Neural progenitor cell (in vitro differentiated cells): ENCODE data around the gene UHRF1. TPM values are rescaled to one million over a fixed set of nuclear protein-coding genes. Genes with fewer than 3 reads are reported as not detected.

Experiments
- DNase-seq: peaks from one replicate; pipeline ENCODE4 v3.0.0-alpha.2; 2016; ENCODE audit warnings: low spot score
- H2AFZ ChIP-seq: fragments of 200-600 bp; sonication (generic); replicated peaks from 2 replicates; pipeline ENCODE4 v1.6.1; 2016; ENCODE audit warnings: antibody characterized with exemption
- H3F3A ChIP-seq: fragments of 200-600 bp; sonication (generic); 2 replicates; pipeline ENCODE4 v1.6.1; 2016; ENCODE audit warnings: antibody characterized with exemption, low read depth
- H3K27ac ChIP-seq: fragments of 200-600 bp; sonication (generic); 2 replicates; pipeline ENCODE4 v1.5.1; 2016; ENCODE audit warnings: mild to moderate bottlenecking
- H3K27me3 ChIP-seq: fragments of 200-600 bp; sonication (generic); 2 replicates; pipeline ENCODE4 v1.6.1; 2016; ENCODE audit warnings: mild to moderate bottlenecking, moderate library complexity
- H3K36me3 ChIP-seq: fragments of 200-600 bp; sonication (generic); 2 replicates; pipeline ENCODE4 v1.5.1; 2016
- H3K4me1 ChIP-seq: fragments of 200-600 bp; sonication (generic); 2 replicates; pipeline ENCODE4 v1.6.1; 2016; ENCODE audit warnings: mixed run types
- H3K4me2 ChIP-seq: fragments of 200-600 bp; sonication (generic); 2 replicates; pipeline ENCODE4 v1.6.1; 2016
- H3K4me3 ChIP-seq: fragments of 200-600 bp; sonication (generic); 2 replicates; pipeline ENCODE4 v1.5.1; 2016
- H3K79me2 ChIP-seq: fragments of 200-600 bp; sonication (generic); 2 replicates; pipeline ENCODE4 v1.6.1; 2016; ENCODE audit warnings: low read depth
- H3K9ac ChIP-seq: fragments of 200-600 bp; sonication (generic); 2 replicates; pipeline ENCODE4 v1.6.1; 2016
- H3K9me3 ChIP-seq: fragments of 200-600 bp; sonication (generic); 2 replicates; pipeline ENCODE4 v1.5.1; 2016; ENCODE audit warnings: low read depth
- H4K20me1 ChIP-seq: fragments of 200-600 bp; sonication (generic); 2 replicates; pipeline ENCODE4 v1.6.1; 2016; ENCODE audit warnings: low read depth
- H3K27ac Mint-ChIP-seq: 3 replicates; pipeline ENCODE4 v1.8.0; 2021; ENCODE audit warnings: mixed read lengths
- H3K27me3 Mint-ChIP-seq: 2 replicates; pipeline ENCODE4 v1.8.0; 2022; ENCODE audit warnings: low read depth, mild to moderate bottlenecking, inconsistent platforms, moderate library complexity, mixed read lengths; ENCODE audit not compliant: insufficient read depth
- H3K36me3 Mint-ChIP-seq: 3 replicates; pipeline ENCODE4 v1.8.0; 2021; ENCODE audit warnings: mixed read lengths
- H3K4me1 Mint-ChIP-seq: 3 replicates; pipeline ENCODE4 v1.8.0; 2021; ENCODE audit warnings: mixed read lengths
- H3K4me3 Mint-ChIP-seq: 3 replicates; pipeline ENCODE4 v1.8.0; 2021; ENCODE audit warnings: mild to moderate bottlenecking, moderate library complexity, mixed read lengths
- H3K9me3 Mint-ChIP-seq: 3 replicates; pipeline ENCODE4 v1.8.0; 2020; ENCODE audit warnings: mixed read lengths
- EZH2 ChIP-seq: fragments of 200-600 bp; sonication (generic); IDR thresholded peaks from 2 replicates; pipeline ENCODE4 v1.6.1; 2017; ENCODE audit warnings: antibody characterized with exemption, mild to moderate bottlenecking, moderate library complexity
- EZH2phosphoT487 ChIP-seq: fragments of 200-600 bp; sonication (generic); IDR thresholded peaks from 2 replicates; pipeline ENCODE4 v1.6.1; 2017; ENCODE audit warnings: antibody characterized with exemption
- microRNA-seq: library from miRNA; unstranded; fragments of <30 nt; microRNA quantifications from one replicate; pipeline ENCODE4, GENCODE V29; 2016
- small RNA-seq: library from RNA; depleted of rRNA; stranded (forward); fragments of <200 nt; gene quantifications from one replicate; pipeline ENCODE3, GENCODE V24; 2015
- total RNA-seq: library from RNA; depleted of rRNA; stranded (reverse); fragments of >200 nt; gene quantifications from 2 replicates; pipeline ENCODE4 v1.2.3, GENCODE V29; 2015; ENCODE audit warnings: low replicate concordance
- TF ChIP-seq, protein P1 (sequence below): fragments of 200-600 bp; sonication (generic); IDR thresholded peaks from 2 replicates; pipeline ENCODE4 v1.5.1; 2017; ENCODE audit warnings: antibody characterized with exemption, mild to moderate bottlenecking

The UHRF1 gene
- total RNA-seq, 1 donor from 2014 or later = 34.1 TPM

DNA sequence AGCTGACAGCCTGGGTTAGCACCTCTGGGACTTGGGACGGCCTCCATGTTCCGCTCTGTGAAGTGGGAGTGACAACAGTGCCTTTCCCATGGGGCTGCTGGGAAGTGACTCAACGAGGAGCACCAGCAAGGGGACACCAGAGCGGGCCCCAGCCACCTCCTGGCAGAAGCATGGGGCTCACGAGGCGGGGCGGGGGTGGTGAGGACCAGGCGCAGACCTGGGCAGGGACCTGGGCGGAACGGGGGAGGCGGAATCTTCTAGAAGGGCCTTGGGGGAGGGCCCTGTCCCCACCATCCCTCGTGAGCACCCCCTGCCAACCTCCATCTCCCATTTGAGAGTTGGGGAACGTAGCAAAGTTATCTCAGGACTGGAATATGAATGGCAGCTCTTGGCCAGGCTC, 97.5 kb downstream of the UHRF1 start:
- Histone ChIP-seq H3K79me2 (peaks cover 98% of the 10 kb centered on the region), H3K36me3 (no peaks in the 10 kb centered on the region), H3K27ac (no peak overlapping the region), H3K9ac (no peak overlapping the region), H3K4me3 (no peak overlapping the region), H3F3A (no peaks in the 10 kb centered on the region), H3K4me1 (no peaks in the 10 kb centered on the region), H4K20me1 (peaks cover 69% of the 10 kb centered on the region), H3K9me3 (no peaks in the 10 kb centered on the region), H3K27me3 (no peaks in the 10 kb centered on the region), H2AFZ (no peak overlapping the region), H3K4me2 (no peak overlapping the region)
- TF ChIP-seq, protein P1, sequence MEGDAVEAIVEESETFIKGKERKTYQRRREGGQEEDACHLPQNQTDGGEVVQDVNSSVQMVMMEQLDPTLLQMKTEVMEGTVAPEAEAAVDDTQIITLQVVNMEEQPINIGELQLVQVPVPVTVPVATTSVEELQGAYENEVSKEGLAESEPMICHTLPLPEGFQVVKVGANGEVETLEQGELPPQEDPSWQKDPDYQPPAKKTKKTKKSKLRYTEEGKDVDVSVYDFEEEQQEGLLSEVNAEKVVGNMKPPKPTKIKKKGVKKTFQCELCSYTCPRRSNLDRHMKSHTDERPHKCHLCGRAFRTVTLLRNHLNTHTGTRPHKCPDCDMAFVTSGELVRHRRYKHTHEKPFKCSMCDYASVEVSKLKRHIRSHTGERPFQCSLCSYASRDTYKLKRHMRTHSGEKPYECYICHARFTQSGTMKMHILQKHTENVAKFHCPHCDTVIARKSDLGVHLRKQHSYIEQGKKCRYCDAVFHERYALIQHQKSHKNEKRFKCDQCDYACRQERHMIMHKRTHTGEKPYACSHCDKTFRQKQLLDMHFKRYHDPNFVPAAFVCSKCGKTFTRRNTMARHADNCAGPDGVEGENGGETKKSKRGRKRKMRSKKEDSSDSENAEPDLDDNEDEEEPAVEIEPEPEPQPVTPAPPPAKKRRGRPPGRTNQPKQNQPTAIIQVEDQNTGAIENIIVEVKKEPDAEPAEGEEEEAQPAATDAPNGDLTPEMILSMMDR = no peak
- TF ChIP-seq EZH2phosphoT487 (no peak), EZH2 (no peak)
- Mint-ChIP-seq H3K9me3 (peaks cover 7% of the 10 kb centered on the region), H3K4me3 (no peak overlapping the region), H3K4me1 (peaks cover 4% of the 10 kb centered on the region), H3K36me3 (peaks cover 24% of the 10 kb centered on the region), H3K27ac (no peak overlapping the region), H3K27me3 (peaks cover 7% of the 10 kb centered on the region)
- DNase-seq = no peak

Small RNA genes lying within 50 kb of the gene (microRNA-seq; reads per million reads assigned to microRNA genes)
- gene MIR4747 = 0.54 reads per million

Small RNA genes lying within 50 kb of the gene (small RNA-seq; reads per million reads assigned to genes)
- not detected for gene MIR4747

Other genes starting within 250 kb of the UHRF1 start
- 23.4 and 39.5 TPM in 2 replicates for gene MYDGF, start 239.2 kb upstream of the UHRF1 start, total RNA-seq
- 17.1 and 34.7 TPM in 2 replicates for gene DPP9, start 185.7 kb upstream of the UHRF1 start, total RNA-seq
- gene FEM1A, start 117.8 kb upstream of the UHRF1 start, total RNA-seq = 6.9 and 13.9 TPM in 2 replicates
- 0.37 TPM in 1 of 2 replicates, not detected in the other for gene TICAM1, start 77.8 kb upstream of the UHRF1 start, total RNA-seq
- 49.7 and 108 TPM in 2 replicates for gene PLIN3, start 41.8 kb upstream of the UHRF1 start, total RNA-seq
- gene ARRDC5, start 6.6 kb upstream of the UHRF1 start, total RNA-seq = not detected in 2 replicates
- gene KDM4B, start 59.6 kb downstream of the UHRF1 start, total RNA-seq = 16.0 and 45.1 TPM in 2 replicates